WI38 (cell line): ENCODE data around the gene ATP6V1D.

Experiments
- H3K4me3 ChIP-seq: 2 replicates; pipeline ENCODE4 v1.5.1; 2011; ENCODE audit warnings: low read depth, mild to moderate bottlenecking, control low read depth, low read length
- TF ChIP-seq, protein P1 (sequence below): IDR thresholded peaks from 2 replicates; pipeline ENCODE4 v1.5.1; 2012; ENCODE audit warnings: low read depth, mild to moderate bottlenecking, control low read depth, low read length

Gene ATP6V1D

DNA sequence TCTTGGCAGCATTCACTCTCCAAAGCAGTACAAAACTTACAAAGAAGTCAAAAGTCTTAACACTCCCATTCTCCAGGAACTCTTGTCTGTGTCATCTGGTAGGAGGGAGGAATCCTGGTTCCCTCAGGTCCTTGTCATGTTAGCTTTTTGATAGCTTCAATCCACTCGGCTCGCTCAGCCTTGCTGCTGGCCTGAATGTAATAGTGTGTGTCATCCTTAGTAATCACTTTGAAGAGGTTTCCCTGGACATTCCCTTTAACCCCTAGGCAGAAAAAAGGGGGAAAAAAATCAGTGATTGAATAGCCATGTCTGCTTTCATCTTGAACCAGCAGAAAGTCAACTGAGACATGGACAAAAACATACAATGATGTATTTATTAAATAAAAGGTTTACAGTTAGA lies 27.6 kb upstream of the ATP6V1D start:
- TF ChIP-seq, protein P1, sequence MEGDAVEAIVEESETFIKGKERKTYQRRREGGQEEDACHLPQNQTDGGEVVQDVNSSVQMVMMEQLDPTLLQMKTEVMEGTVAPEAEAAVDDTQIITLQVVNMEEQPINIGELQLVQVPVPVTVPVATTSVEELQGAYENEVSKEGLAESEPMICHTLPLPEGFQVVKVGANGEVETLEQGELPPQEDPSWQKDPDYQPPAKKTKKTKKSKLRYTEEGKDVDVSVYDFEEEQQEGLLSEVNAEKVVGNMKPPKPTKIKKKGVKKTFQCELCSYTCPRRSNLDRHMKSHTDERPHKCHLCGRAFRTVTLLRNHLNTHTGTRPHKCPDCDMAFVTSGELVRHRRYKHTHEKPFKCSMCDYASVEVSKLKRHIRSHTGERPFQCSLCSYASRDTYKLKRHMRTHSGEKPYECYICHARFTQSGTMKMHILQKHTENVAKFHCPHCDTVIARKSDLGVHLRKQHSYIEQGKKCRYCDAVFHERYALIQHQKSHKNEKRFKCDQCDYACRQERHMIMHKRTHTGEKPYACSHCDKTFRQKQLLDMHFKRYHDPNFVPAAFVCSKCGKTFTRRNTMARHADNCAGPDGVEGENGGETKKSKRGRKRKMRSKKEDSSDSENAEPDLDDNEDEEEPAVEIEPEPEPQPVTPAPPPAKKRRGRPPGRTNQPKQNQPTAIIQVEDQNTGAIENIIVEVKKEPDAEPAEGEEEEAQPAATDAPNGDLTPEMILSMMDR: no peak
- H3K4me3 ChIP-seq: no peak overlapping the region

DNA sequence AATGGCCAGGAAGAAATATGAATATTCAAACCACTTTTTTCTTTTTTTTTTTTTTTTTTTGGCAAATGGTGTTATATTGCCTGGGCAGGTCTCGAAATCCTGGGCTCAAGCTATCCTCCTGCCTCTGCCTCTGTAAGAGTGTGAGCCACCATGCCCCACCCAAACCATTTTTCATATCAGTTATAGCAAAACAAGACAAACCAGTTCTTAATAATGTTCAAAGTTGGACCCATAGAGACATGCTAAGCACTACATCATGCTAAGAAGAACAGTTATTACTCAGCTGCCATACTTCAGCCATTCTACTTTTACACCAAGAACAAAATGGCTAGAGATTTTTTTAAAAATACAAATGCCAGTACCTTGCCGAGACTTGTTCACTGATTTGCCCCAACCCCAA lies 26.0 kb upstream of the ATP6V1D start:
- H3K4me3 ChIP-seq: no peak overlapping the region
- TF ChIP-seq, protein P1: no peak

DNA sequence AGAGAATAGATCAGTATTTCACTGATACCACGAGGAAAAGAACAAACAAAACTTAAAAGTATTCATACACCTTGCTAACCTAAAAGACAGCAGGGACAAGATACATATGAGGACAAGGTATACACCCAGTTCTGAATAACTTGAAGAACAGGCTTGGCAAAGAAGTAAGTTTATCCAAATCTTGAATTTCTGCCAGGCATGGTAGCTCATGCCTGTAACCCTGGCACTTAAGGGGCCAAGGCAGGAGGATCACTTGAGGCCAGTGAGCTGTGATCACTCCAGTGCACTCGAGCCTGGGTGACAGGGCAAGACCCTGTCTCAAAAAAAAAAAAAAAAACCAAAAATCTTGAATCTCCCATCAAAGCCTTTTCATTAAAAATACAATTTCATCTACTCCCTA lies 25.5 kb upstream of the ATP6V1D start:
- TF ChIP-seq, protein P1: no peak
- H3K4me3 ChIP-seq: no peak overlapping the region

DNA sequence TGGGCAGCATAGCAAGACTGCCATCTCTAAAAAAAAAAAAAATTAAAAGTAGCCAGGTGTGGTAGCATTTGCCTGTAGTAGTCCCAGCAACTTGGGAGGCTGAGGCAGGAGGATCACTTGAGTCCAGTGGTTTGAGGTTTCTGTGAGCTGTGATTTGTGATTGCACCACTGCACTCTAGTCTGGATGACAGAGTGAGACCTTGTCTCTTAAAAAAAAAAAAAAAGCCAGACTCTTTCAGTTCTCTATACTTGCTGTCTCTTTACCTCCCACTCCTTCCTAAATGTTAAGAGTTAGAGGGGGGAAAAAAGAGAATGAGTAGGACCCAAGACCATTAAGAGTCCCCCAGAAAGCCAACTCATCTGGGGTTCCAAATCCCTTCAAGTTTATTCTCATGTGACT lies 18.3 kb upstream of the ATP6V1D start:
- H3K4me3 ChIP-seq: no peak overlapping the region
- TF ChIP-seq, protein P1: no peak

DNA sequence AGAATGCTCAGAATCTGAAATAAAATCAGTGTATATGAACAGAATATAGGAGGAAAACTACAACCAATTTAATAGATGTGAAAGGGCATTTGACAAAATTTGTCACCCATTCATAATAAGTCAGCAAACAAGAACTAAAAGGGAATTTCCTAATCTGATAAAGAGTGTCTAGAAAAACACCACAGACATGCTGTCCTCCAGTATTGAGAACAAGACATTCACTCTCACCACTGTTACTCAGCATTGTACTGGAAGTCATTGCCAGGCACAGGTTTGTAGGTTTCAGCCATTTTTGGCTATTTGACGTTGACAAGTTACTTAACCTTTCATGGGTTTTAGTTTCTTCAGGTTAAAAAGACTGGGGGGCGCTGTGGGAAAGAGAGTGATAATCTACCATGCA lies 13.7 kb upstream of the ATP6V1D start:
- H3K4me3 ChIP-seq: no peak overlapping the region
- TF ChIP-seq, protein P1: no peak

DNA sequence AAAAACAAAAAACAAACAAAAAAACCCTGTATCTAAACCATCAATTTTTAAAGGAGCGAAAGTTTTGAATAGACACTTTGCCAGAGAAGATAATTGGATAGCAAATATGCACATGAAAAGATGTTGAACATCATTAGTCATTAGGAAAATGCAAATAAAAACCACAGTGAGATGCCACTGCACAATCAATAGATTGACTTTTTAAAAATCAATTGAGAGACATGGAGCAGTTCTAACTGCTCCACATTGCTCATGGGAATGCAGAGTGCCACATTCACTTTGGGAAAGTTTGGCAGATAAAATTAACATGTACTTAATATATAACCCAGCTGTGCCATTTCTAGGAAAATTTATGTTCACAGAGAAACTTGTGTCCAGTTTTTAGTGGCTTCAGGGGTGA lies 13.2 kb upstream of the ATP6V1D start:
- TF ChIP-seq, protein P1: no peak
- H3K4me3 ChIP-seq: no peak overlapping the region

DNA sequence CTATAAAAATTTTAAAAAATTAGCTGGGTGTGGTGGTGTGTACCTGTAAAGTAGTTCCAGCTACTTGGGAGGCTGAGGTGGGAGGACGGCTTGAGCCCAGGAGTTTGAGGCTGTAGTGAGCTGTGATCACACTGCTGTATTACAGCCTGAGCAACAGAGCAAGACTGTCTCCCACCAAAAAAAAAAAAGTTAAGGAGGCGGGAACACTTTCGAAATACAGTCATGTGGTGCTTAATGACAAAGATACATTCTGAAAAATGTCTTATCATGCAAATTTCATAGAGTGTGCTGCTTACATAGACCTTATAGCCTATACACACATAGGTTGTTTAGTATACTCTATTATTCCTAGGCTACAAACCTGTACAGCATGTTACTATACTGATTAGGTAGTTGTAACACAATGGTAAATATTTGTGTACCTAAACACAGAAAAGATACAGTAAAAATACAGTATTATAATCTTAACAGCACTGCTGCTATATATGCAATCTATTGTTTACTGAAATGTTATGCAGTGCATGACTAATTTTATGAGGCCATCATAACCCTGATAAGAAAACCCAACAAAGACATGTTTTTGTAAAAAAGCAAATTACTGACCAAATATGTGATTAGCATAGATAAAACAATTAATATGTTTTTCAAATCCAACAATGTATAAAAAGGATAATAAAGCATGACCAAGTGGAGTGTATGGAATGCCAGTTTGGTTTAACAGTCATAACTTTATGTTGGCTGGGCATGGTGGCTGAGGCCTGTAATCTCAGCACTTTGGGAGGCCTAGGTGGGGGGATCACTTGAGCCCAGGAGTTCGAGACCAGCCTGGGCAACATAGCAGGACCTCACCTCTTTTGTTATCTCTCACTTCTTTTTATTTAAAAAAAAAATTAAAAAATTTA lies 11.9 kb upstream of the ATP6V1D start:
- H3K4me3 ChIP-seq: no peak overlapping the region
- TF ChIP-seq, protein P1: no peak
